A673 (cell line): ENCODE data around the gene UBE2Q1. TPM values are rescaled to one million over a fixed set of nuclear protein-coding genes. Genes with fewer than 3 reads are reported as not detected.

Source experiments
- BruUV-seq: library from RNA; stranded (reverse); fragments of 400-500 nt; replicated peaks from 2 replicates; lab custom pipeline; 2021; lab: Mats Ljungman, UMichigan
- CTCF ChIA-PET: fragments of 300-600 bp; sonication (Branson Sonifier 250); formaldehyde crosslinking; loops from one replicate; lab custom pipeline; 2022; ENCODE audit warnings: antibody characterized with exemption; lab: Charles Lee
- POLR2A ChIA-PET: fragments of 300-600 bp; sonication (Branson Sonifier 250); formaldehyde crosslinking; loops from one replicate; lab custom pipeline; 2022; ENCODE audit warnings: antibody characterized with exemption; ENCODE audit not compliant: low non-redundant PET; lab: Charles Lee
- DNase-seq: peaks from one replicate; pipeline ENCODE4 v3.0.0-alpha.2; 2015; ENCODE audit warnings: low spot score
- H3K27ac ChIP-seq: fragments of 200-600 bp; sonication (generic); 2 replicates; pipeline ENCODE4 v1.5.1; 2016; ENCODE audit warnings: mixed run types, low read depth, mild to moderate bottlenecking, mixed read lengths, antibody characterized with exemption, low read length; ENCODE audit not compliant: poor library complexity, severe bottlenecking
- H3K27me3 ChIP-seq: fragments of 200-600 bp; sonication (generic); replicated peaks from 2 replicates; pipeline ENCODE4 v1.6.1; 2017; ENCODE audit warnings: mixed run types, low read depth, mild to moderate bottlenecking, mixed read lengths, antibody characterized with exemption, low read length; ENCODE audit not compliant: insufficient read depth, poor library complexity
- H3K36me3 ChIP-seq: fragments of 200-600 bp; sonication (generic); 2 replicates; pipeline ENCODE4 v1.6.1; 2016; ENCODE audit warnings: mixed run types, mild to moderate bottlenecking, mixed read lengths, antibody characterized with exemption, low read length; ENCODE audit not compliant: insufficient read depth, poor library complexity, severe bottlenecking
- H3K4me1 ChIP-seq: fragments of 200-600 bp; sonication (generic); 2 replicates; pipeline ENCODE4 v1.6.1; 2017; ENCODE audit warnings: mixed run types, mild to moderate bottlenecking, mixed read lengths, antibody characterized with exemption, low read length; ENCODE audit not compliant: insufficient read depth, poor library complexity, severe bottlenecking
- H3K4me3 ChIP-seq: fragments of 200-600 bp; sonication (generic); 2 replicates; pipeline ENCODE4 v1.5.1; 2016; ENCODE audit warnings: low read depth, mixed run types, mild to moderate bottlenecking, mixed read lengths, low read length; ENCODE audit not compliant: poor library complexity, severe bottlenecking
- H3K9me3 ChIP-seq: fragments of 200-600 bp; sonication (generic); 2 replicates; pipeline ENCODE4 v1.6.1; 2016; ENCODE audit warnings: mixed run types, low read depth, mild to moderate bottlenecking, mixed read lengths, antibody characterized with exemption, low read length; ENCODE audit not compliant: poor library complexity, severe bottlenecking
- EZH2 ChIP-seq: fragments of 200-600 bp; sonication (generic); IDR thresholded peaks from 2 replicates; pipeline ENCODE4 v1.6.1; 2017; ENCODE audit warnings: borderline replicate concordance, low read depth, mild to moderate bottlenecking, mixed read lengths, antibody characterized with exemption, low read length; ENCODE audit not compliant: poor library complexity, severe bottlenecking
- intact Hi-C: fragments of 100-400 bp; cut with micrococcal nuclease; formaldehyde crosslinking; loops from one replicate; pipeline ENCODE4 v1.10.0; 2022; ENCODE audit not compliant: unreplicated experiment
- total RNA-seq: library from RNA; stranded (reverse); gene quantifications from 2 replicates; pipeline ENCODE4 v1.2.3, GENCODE V29; 2021
- TF ChIP-seq, protein P1 (sequence below): fragments of 300-800, 200-600 bp; sonication (generic); conservative IDR thresholded peaks from 2 replicates; pipeline ENCODE4 v1.5.1; 2017; ENCODE audit warnings: low read depth, mild to moderate bottlenecking, antibody characterized with exemption, low read length, moderate library complexity, mixed read lengths

UBE2Q1 gene
- total RNA-seq, 1 experiment from 2014 or later, result 84.5 TPM

GRCh38 chr1:154541231-154541630 lies 17.2 kb downstream of the UBE2Q1 start:
- CTCF ChIA-PET, result no interaction called here
- H3K36me3 ChIP-seq, result no peaks in the 10 kb centered on the region
- intact Hi-C loops, result no loop called here

DNA sequence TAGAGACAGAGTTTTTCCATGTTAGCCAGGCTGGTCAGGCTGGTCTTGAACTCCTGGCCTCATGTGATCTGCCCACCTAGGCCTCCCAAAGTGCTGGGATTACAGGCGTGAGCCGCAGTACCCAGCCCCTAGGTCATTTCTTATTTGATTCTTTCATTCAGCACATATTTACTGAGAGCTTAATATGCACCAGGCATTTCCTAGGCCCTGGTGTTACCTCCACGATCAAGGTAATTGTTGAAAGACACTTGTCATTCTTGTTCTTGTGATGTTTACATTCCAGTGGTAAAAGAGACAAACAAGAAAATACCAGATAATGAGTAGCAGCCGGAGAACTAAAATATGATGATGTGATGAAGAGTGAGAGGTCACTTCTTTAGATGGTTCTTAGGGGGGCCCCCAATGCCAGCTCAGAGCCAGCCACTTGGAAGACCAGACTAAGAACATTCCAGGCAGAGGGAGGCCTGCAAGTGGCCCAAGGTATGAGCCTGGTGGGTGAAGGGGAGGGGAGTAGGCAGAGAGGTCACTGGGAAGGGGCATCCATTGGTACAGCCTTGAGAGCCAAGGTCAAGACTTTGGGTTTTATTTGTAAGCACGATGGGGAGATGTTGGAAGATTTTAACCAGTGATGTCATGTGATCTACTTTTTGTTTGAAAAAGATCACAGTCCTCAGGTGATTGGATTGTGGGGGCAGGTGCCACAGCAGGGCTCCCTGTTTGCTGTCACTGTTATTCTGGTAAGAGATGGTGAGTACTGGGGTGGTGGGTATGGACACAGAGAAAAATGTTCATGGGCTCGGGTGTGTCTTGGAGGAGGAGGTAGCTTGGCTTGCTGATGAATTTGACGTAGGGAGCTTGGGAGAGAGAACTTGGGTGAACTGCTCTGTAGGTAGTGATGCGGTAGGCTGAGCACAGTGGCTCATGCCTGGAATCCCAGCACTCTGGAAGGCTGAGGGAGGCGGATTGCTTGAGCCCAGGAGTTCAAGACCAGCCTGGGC lies 18.7 kb downstream of the UBE2Q1 start:
- no TSS peak for BruUV-seq
- H3K9me3 ChIP-seq, result peaks cover 3% of the 10 kb centered on the region
- H3K27me3 ChIP-seq, result peaks cover 3% of the 10 kb centered on the region
- intact Hi-C loops, result no loop called here
- TF ChIP-seq EZH2, result no peak
- TF ChIP-seq, protein P1, sequence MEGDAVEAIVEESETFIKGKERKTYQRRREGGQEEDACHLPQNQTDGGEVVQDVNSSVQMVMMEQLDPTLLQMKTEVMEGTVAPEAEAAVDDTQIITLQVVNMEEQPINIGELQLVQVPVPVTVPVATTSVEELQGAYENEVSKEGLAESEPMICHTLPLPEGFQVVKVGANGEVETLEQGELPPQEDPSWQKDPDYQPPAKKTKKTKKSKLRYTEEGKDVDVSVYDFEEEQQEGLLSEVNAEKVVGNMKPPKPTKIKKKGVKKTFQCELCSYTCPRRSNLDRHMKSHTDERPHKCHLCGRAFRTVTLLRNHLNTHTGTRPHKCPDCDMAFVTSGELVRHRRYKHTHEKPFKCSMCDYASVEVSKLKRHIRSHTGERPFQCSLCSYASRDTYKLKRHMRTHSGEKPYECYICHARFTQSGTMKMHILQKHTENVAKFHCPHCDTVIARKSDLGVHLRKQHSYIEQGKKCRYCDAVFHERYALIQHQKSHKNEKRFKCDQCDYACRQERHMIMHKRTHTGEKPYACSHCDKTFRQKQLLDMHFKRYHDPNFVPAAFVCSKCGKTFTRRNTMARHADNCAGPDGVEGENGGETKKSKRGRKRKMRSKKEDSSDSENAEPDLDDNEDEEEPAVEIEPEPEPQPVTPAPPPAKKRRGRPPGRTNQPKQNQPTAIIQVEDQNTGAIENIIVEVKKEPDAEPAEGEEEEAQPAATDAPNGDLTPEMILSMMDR, result no peak
- POLR2A ChIA-PET, result no interaction called here
- H3K27ac ChIP-seq, result no peak overlapping the region
- H3K4me1 ChIP-seq, result no peaks in the 10 kb centered on the region
- no peak overlapping the region for H3K4me3 ChIP-seq
- H3K36me3 ChIP-seq, result no peaks in the 10 kb centered on the region
- CTCF ChIA-PET, result no interaction called here
- no peak for DNase-seq

More at GRCh38 chr1:154541231-154541630, 17.2 kb downstream of the UBE2Q1 start:
- Histone ChIP-seq H3K4me3 (no peak overlapping the region), H3K9me3 (no peaks in the 10 kb centered on the region), H3K4me1 (no peaks in the 10 kb centered on the region), H3K27ac (no peak overlapping the region), H3K27me3 (peaks cover 3% of the 10 kb centered on the region)
- BruUV-seq, result no TSS peak
- POLR2A ChIA-PET, result no interaction called here
- DNase-seq, result no peak
- TF ChIP-seq, protein P1, result no peak
- TF ChIP-seq EZH2, result no peak

GRCh38 chr1:154536570-154536969 lies 21.9 kb downstream of the UBE2Q1 start:
- POLR2A ChIA-PET, result no interaction called here
- no peak for DNase-seq
- TF ChIP-seq, protein P1, result no peak
- Histone ChIP-seq H3K36me3 (no peaks in the 10 kb centered on the region), H3K27me3 (no peaks in the 10 kb centered on the region), H3K9me3 (peaks cover 3% of the 10 kb centered on the region), H3K4me3 (no peak overlapping the region), H3K27ac (no peak overlapping the region), H3K4me1 (no peaks in the 10 kb centered on the region)
- intact Hi-C loops, result no loop called here
- BruUV-seq, result no TSS peak
- CTCF ChIA-PET, result no interaction called here
